Glutamatergic neuron (in vitro differentiated cells): ENCODE results near the gene CABLES2. TPM values are rescaled to one million over a fixed set of nuclear protein-coding genes. Genes with fewer than 3 reads are reported as not detected.

Experiments
- DNase-seq: peaks from one replicate; pipeline ENCODE4 v3.0.0; 2022
- H3K27ac Mint-ChIP-seq: one replicate; pipeline ENCODE4 v1.8.0; 2020; ENCODE audit warnings: mild to moderate bottlenecking, mixed read lengths, inconsistent platforms; ENCODE audit not compliant: unreplicated experiment
- H3K27me3 Mint-ChIP-seq: one replicate; pipeline ENCODE4 v1.8.0; 2020; ENCODE audit warnings: mild to moderate bottlenecking, moderate library complexity, mixed read lengths, inconsistent platforms; ENCODE audit not compliant: unreplicated experiment
- H3K36me3 Mint-ChIP-seq: one replicate; pipeline ENCODE4 v1.8.0; 2020; ENCODE audit warnings: mild to moderate bottlenecking, mixed read lengths, inconsistent platforms; ENCODE audit not compliant: unreplicated experiment
- H3K4me1 Mint-ChIP-seq: one replicate; pipeline ENCODE4 v1.8.0; 2020; ENCODE audit warnings: mild to moderate bottlenecking, low read depth, mixed read lengths, inconsistent platforms; ENCODE audit not compliant: unreplicated experiment
- H3K4me3 Mint-ChIP-seq: one replicate; pipeline ENCODE4 v1.8.0; 2020; ENCODE audit warnings: mild to moderate bottlenecking, mixed read lengths, inconsistent platforms; ENCODE audit not compliant: unreplicated experiment
- H3K9me3 Mint-ChIP-seq: one replicate; pipeline ENCODE4 v1.8.0; 2020; ENCODE audit warnings: mild to moderate bottlenecking, moderate library complexity, mixed read lengths, inconsistent platforms; ENCODE audit not compliant: unreplicated experiment
- CTCF ChIP-seq: fragments of 200-600 bp; sonication (generic); IDR thresholded peaks from one replicate; pipeline ENCODE4 v1.5.0; 2021; ENCODE audit not compliant: partially characterized antibody, unreplicated experiment
- total RNA-seq: library from RNA; stranded (reverse); fragmentation: NEBNext Ultra II Directional; extraction: Animal tissue kit (Norgen Biotek cat#: 25700); gene quantifications from one replicate; pipeline ENCODE4 v1.2.1, GENCODE V29; 2021; ENCODE audit not compliant: unreplicated experiment

CABLES2 gene
- total RNA-seq, 1 donor from 2014 or later = 25.3 TPM

GRCh38 chr20:62347151-62347404 is 60.0 kb downstream of the CABLES2 start:
- no peak overlapping the region for H3K4me3 Mint-ChIP-seq
- peaks cover 11% of the 10 kb centered on the region for H3K4me1 Mint-ChIP-seq
- peaks cover 10% of the 10 kb centered on the region for H3K36me3 Mint-ChIP-seq
- peaks cover 14% of the 10 kb centered on the region for H3K9me3 Mint-ChIP-seq
- no peak for DNase-seq
- peaks cover 12% of the 10 kb centered on the region for H3K27me3 Mint-ChIP-seq
- H3K27ac Mint-ChIP-seq = no peak overlapping the region
- no peak for TF ChIP-seq CTCF

- Mint-ChIP-seq H3K9me3 (peaks cover 14% of the 10 kb centered on the region), H3K36me3 (peaks cover 10% of the 10 kb centered on the region), H3K4me3 (no peak overlapping the region), H3K27ac (no peak overlapping the region), H3K4me1 (peaks cover 11% of the 10 kb centered on the region), H3K27me3 (peaks cover 12% of the 10 kb centered on the region)
- TF ChIP-seq CTCF = no peak
- DNase-seq = no peak
These were observed 60.5 kb downstream of the CABLES2 start for GRCh38 chr20:62346398-62347150.

GRCh38 chr20:62345681-62346370 is 61.3 kb downstream of the CABLES2 start:
- H3K4me3 Mint-ChIP-seq = no peak overlapping the region
- peaks cover 11% of the 10 kb centered on the region for H3K4me1 Mint-ChIP-seq
- no peak for DNase-seq
- H3K27me3 Mint-ChIP-seq = peaks cover 12% of the 10 kb centered on the region
- H3K27ac Mint-ChIP-seq = peak overlapping the region; percentile 82
- peaks cover 10% of the 10 kb centered on the region for H3K36me3 Mint-ChIP-seq
- peaks cover 14% of the 10 kb centered on the region for H3K9me3 Mint-ChIP-seq
- TF ChIP-seq CTCF = no peak

GRCh38 chr20:62344782-62345181 is 62.3 kb downstream of the CABLES2 start:
- Mint-ChIP-seq H3K27me3 (peaks cover 15% of the 10 kb centered on the region), H3K9me3 (peaks cover 14% of the 10 kb centered on the region), H3K36me3 (peaks cover 13% of the 10 kb centered on the region), H3K4me3 (peak overlapping the region; percentile 43), H3K27ac (no peak overlapping the region), H3K4me1 (peaks cover 11% of the 10 kb centered on the region)
- no peak for TF ChIP-seq CTCF
- DNase-seq = no peak

GRCh38 chr20:62344092-62344491 is 63.0 kb downstream of the CABLES2 start:
- TF ChIP-seq CTCF = no peak
- Mint-ChIP-seq H3K9me3 (peaks cover 14% of the 10 kb centered on the region), H3K4me1 (peaks cover 11% of the 10 kb centered on the region), H3K27ac (no peak overlapping the region), H3K27me3 (peaks cover 12% of the 10 kb centered on the region), H3K36me3 (peaks cover 13% of the 10 kb centered on the region), H3K4me3 (no peak overlapping the region)
- no peak for DNase-seq
